ENCODE results near the gene JMJD7. TPM values are rescaled to one million over a fixed set of nuclear protein-coding genes. Genes with fewer than 3 reads are reported as not detected.
A peak's percentile ranks its signal among the peaks of the same experiment; 100 is the strongest.

The JMJD7 gene
- 3.6 and 4.5 TPM in 2 replicates for total RNA-seq

DNA sequence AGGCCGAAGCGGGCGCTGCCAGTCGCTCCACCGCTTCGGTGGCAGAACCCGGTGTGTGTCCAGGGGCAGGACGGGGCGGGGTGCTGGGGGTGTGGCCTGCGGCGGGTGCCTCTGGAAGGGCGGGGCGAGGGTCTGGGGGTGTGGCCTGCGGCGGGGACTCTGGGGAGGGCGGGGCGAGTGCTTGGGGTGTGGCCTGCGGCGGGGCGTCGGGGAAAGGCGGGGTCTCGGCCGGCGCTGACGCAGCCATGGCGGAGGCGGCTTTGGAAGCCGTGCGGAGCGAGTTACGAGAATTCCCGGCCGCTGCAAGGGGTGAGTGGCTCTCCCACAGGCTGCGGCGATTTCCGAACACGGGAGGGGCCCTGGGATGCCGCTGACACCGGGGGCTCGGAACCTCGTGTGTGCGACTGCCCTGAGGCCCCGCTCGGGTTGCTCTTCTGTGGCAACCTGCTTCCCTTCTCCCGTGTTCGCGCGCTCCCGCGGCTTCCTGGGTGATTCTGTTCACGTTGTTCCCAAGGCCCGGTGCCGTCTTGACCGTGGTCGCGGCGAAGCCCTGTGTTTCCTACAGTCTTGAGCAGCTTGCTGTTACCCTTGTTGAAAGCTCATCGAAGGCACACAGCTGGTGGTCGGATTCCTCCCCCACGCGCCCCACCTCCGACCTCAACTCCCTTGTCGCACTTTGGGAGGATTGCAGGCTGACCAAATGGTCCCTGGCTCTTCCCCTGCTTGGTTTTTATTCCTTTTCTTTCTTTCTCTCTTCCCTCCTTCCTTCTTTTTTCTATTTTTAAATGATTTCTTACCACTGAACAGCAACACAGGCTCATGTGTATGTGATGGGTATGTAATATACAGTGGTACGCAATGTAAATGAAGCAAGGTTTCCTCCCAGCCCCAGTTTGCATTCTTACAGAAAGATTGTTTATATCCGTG lies at the start of gene JMJD7:
Gene JMJD7, plus strand, starts transcription at position 213 of the 927 bp plus-strand sequence. Its CDS starts 33 bp downstream, at position 246.
- DNase-seq (ENCODE audit: extremely low read depth, low read depth, low spot score), result no peak

DNA sequence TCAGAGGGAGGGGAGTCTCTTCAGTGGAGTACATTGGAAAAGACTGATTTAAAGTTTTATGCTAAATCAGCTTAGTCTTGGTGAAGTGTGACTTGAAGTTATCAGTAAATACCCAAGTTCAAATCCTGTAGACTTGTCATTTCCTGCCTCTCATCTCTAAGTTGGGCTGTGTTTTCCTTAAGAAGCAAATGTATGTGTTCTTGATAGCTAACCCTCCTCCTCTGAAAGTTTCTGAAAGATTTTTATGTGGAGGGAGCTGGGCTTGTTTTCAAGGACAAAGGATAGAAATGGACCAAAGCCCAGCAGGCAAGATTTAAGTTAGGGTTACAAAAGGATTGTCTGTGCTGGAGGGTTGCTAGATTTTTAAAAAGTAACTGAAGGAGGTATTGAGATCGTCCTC lies 49.4 kb upstream of the JMJD7 start:
- no peak for DNase-seq (ENCODE audit: extremely low read depth, low read depth, low spot score)

DNA sequence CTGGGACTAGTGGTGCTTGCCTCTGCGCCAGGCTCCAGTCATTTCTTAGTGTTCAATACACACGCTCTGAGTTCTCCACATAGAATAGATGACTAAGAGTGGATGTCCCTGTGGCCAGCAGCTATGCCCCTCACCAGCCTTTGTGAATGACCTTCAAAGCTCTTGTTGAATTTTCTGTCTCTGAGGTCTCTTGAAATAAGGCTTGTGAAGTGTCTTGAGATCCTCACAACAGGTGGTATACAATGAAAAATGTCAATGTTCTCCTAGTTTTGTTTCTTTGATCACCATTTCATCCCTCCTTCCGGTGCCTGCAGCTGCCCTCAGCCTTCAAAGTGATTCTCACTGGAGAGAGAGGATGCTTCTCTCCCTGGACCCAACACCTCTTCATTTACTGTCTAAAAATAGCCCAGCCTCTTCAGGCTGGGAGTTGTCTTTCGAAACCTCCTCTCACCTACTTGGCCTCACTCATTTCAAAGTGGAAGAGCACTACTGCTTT lies 48.2 kb upstream of the JMJD7 start:
- DNase-seq (ENCODE audit: extremely low read depth, low read depth, low spot score), result no peak

DNA sequence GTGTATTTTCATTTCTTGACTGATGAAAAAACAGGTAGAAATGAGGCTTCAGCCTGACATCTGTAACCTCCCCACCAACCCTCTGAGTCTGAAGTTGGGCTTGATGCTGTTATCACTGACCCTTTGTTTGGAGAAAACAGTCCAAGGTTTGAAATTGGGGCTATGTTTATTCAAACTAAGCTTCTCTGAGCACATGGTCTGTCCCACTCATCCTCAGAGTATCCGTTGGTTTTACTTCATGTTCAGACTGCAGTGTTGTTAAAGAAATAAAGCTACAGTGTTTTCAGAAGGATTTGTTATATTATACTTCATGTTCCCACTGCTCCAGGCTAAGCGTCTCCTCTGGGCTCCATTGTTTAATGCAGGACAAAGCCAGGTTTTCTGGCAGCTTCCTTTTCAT lies 47.6 kb upstream of the JMJD7 start:
- DNase-seq (ENCODE audit: extremely low read depth, low read depth, low spot score), result no peak

DNA sequence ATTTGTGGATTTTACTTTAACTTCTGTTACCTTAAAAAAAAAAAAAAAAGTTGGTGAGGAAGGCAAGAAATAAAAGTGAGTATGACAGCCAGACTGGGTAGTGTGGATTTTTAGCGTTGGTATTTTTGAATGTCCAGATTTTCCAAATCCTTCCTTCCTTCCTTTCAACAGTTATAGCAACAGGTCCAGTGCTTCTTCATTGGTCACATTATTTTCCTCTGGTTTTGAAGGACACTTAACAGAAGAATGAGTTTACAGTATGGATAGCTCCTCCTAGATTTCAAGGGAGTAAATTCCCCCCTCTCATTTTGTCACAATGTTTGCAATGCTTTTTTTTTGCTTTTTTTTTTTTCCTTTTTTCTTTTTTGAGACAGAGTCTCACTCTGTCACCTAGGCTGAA lies 47.2 kb upstream of the JMJD7 start:
- no peak for DNase-seq (ENCODE audit: extremely low read depth, low read depth, low spot score)

GRCh38 chr15:41782371-41783282 lies 45.3 kb upstream of the JMJD7 start:
- DNase-seq (ENCODE audit: extremely low read depth, low read depth, low spot score), result no peak

DNA sequence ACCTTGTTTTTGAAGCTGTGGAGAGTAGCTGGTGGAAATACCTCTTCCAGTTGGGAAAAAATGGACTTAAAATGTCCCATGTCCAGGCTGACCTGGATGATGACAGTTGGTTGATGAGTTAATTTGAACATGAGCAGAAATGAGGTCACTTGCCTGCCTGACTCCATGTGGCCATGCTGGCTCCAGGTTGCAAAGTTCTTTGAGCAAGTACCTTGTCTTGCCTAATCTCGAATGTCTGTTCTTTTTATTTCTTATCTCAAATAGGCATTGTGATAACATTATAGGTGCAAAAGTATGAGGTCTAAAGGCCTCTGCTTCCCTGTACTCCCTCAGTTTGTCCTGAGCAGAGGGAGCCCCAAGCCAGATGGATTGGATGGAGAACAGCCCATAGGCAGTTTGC lies 44.6 kb upstream of the JMJD7 start:
- DNase-seq (ENCODE audit: extremely low read depth, low read depth, low spot score), result no peak

DNA sequence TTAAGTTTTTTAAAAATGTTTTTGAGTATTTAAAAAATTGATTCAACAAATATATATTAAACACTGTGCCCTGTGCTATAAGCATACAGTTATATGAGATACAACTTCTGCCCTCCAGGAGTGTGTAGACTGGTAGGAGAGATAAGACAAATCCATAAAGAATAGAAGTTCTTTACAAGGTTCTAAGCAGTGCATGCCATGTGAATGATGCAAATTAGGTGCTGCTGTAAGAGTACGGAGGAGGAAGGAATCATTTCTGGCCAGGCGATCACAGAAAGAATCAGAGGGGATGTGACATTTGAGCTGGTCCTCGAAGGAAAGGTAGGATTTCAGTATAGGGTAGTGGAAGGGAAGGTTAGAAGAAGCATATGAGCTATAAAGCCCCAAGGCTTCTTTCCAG lies 39.6 kb upstream of the JMJD7 start:
- no peak for DNase-seq (ENCODE audit: extremely low read depth, low read depth, low spot score)

GRCh38 chr15:41789236-41789635 lies 38.7 kb upstream of the JMJD7 start:
- DNase-seq (ENCODE audit: extremely low read depth, low read depth, low spot score), result no peak

DNA sequence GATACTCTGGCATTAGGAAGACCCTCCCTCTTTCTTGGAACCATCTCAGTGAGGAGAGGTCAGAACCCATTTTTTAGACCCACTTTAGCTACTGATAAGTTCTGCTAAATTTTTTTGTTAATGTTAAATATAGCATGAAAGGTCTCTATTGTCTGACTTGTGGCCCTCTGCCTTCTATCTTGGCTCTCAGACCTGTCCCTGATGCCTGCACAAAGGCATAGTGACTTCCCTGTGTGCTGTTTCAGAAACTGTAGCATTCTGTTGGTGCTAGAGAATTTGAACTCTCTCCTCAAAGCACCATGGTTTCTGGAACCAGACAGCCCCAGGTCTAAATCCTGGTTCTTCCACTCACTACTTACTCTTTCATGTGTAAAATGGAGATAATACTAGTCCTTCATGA lies 38.2 kb upstream of the JMJD7 start:
- no peak for DNase-seq (ENCODE audit: extremely low read depth, low read depth, low spot score)

DNA sequence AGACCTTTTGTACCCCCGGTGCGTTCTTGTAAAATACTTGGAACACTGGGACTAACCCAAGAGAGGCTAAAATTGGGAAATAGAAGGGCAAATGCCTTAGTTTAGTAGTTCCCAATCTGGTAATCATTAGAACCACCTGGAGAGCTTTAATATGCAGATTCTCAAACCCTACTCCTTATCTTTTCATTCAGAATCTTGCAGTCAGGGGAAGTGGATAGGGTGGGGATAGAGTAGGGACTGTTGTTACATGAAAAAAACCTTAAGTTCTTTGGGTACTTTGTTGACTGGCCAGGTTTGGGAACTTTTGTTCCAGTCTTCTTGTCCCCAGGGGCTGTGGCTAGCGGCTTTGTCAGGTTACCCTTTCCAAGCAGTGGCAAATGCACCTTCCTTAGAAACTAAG lies 37.7 kb upstream of the JMJD7 start:
- DNase-seq (ENCODE audit: extremely low read depth, low read depth, low spot score), result no peak

- peak; percentile 83 for DNase-seq (ENCODE audit: extremely low read depth, low read depth, low spot score)
These were observed 36.9 kb upstream of the JMJD7 start for GRCh38 chr15:41790756-41791546.

GRCh38 chr15:41791547-41791937 lies 36.4 kb upstream of the JMJD7 start:
- no peak for DNase-seq (ENCODE audit: extremely low read depth, low read depth, low spot score)

- no peak for DNase-seq (ENCODE audit: extremely low read depth, low read depth, low spot score)
These were observed 35.8 kb upstream of the JMJD7 start for GRCh38 chr15:41792000-41792637.

GRCh38 chr15:41794081-41794480 lies 33.8 kb upstream of the JMJD7 start:
- DNase-seq (ENCODE audit: extremely low read depth, low read depth, low spot score), result no peak

- no peak for DNase-seq (ENCODE audit: extremely low read depth, low read depth, low spot score)
These were observed 31.7 kb upstream of the JMJD7 start for GRCh38 chr15:41795996-41796856.

DNA sequence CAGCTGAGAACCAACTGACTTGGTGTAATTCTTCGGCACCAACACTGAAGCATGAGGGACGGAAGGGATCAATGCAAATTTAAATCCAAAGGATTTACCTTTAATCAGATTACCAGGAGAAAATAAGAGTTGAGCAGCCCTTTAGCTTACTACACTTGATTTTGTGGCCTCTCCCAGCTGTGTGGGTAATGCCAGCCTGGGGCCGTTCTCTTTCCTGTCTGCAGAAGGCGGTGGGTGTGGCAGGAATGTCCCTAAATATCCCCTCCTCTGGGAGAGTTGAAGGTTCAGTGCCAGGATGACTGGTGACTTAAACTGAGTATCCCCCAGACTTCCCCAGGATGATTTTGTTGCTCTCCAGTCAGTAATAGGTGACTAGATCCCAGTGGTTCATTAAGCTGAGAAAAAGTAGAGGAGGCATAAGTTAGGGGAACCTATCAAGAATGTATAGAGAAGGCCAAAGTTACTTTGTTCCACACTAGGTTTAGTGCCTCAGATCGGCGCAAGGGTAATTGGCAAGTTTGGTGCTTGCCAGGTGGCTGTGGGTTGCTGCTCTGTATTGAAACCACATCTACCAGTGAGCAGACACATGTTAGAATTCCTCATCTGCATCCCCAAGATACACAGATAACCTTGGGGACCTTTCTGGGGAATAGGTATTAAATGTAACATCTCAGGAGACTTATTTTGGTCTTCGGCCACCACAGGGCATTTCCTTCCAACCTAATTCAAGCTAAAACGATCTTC lies 30.5 kb upstream of the JMJD7 start:
- DNase-seq (ENCODE audit: extremely low read depth, low read depth, low spot score), result no peak

Data from glomerular endothelial cell (primary cell).